CD1c-positive myeloid dendritic cell (primary cell): ENCODE measurements around the gene MGME1.

Experiments used
- DNase-seq: peaks from one replicate; pipeline ENCODE4 v3.0.0-alpha.2; 2016; ENCODE audit errors: extremely low spot score

Gene MGME1

DNA sequence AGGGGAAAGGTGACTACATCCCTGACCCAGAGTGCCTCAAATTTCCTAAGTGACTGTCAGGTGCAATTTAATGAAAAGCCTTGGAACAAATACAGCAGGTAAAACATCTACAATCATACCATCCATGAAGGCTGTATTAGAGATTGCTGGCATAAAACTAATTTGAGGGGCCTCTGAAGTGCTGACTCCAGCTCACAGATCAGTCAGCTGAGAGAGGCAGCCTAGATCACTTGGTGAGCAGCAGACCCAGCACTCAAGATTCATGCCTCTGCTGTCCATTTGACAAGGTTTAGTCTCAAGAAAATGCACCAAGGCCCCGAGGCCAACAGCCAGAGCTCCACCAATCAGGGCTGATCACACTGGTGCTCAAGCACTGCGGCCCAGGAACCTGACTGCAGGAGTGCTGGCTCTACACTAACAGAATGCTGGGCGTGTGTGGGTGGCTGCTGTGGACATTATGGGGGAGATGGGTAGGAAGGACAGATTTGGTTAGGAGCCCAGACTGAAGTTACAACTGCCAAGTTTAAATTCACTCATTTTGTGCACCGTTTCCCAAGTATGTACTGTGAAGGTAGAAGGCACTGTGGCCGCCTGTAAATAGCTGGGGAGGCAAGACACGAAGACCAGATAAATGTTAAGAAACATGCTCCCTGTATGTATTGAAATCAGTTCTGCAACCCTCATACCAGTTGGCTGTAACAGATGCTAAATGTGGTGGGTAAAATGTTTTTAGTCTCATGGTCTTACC, 28.4 kb upstream of the MGME1 start:
- DNase-seq: no peak

GRCh38 chr20:17941087-17941825, 27.6 kb upstream of the MGME1 start:
- DNase-seq: no peak

DNA sequence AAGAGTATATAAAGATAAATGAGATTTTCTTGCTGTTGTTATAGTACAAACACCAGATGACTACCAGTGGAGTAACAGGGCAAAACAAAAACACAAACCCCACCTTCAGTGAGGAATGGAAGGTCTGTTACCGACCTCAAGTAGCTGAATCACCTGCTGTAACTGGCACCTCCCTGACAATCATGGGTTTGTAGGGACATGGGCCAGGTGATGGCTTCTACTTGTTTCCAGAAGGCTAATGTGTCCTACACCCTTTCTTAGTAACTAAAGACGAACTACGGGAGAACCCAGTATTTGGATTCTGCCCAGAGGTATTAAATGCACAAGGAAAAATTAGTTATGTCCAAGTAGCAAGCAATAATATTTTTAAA, 27.0 kb upstream of the MGME1 start:
- no peak for DNase-seq

DNA sequence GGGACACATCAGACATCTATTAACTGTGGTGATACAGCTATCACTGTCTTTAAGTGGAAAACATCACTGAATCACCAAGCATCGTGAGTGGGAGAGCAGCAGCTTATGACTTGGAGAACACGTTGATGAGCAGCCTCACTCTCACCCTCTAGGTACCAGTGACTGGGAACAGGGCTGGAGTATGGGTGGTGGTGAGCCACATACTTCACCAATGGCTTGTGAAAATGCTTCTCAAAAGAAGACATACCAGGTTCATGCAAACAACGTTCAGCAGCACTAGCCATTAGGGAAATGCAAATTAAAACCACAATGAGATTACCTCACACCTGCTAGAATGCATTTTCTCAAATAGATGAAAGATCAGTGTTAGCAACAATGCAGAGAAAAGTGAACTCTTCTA, 25.5 kb upstream of the MGME1 start:
- DNase-seq: no peak

DNA sequence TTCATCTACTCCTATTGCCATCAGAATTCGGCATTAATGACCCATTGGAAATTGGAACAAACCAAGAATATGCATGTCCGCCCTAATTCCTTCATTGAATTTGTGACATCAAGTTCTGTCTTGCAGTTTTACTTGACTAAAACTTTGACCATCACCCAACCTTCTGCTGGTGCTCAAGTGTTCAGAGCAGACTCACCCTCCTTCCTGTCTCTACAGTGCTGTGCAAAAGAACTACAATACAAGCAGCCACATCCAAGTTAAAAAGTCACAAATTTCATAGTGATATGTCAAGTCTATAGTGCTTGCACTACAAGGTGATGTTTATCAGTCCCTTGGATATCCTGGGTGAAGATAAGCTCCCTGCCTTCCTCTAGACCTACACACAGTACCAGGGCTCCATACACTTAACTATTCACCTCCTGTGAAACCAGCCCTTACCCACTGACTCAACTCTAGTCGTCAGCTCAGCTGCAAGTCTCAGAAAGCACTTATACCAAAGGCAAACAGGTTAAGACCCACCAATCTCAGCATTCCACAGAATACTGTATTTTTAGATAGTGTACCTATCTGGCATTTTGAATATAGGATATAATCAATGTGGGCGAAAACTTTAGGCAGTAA, 23.9 kb upstream of the MGME1 start:
- no peak for DNase-seq

DNA sequence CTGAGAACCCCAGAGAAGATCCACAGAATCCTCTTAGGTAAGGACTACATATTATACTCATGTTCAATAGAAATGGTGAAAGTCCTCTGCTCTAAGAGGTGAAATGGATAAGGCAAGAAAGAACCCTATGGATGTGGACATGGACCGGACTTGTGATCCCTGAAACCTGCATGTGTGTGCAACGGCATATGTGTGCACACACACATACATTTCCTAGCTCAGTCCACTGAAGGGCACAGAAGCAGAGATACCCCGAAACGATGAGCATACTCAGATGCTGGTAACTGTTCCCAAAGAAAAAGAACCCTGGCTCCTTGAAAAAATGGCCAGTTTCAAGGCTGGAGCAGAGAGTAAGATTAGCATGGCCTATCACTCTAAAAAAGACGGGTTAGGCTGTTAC, 22.8 kb upstream of the MGME1 start:
- no peak for DNase-seq

DNA sequence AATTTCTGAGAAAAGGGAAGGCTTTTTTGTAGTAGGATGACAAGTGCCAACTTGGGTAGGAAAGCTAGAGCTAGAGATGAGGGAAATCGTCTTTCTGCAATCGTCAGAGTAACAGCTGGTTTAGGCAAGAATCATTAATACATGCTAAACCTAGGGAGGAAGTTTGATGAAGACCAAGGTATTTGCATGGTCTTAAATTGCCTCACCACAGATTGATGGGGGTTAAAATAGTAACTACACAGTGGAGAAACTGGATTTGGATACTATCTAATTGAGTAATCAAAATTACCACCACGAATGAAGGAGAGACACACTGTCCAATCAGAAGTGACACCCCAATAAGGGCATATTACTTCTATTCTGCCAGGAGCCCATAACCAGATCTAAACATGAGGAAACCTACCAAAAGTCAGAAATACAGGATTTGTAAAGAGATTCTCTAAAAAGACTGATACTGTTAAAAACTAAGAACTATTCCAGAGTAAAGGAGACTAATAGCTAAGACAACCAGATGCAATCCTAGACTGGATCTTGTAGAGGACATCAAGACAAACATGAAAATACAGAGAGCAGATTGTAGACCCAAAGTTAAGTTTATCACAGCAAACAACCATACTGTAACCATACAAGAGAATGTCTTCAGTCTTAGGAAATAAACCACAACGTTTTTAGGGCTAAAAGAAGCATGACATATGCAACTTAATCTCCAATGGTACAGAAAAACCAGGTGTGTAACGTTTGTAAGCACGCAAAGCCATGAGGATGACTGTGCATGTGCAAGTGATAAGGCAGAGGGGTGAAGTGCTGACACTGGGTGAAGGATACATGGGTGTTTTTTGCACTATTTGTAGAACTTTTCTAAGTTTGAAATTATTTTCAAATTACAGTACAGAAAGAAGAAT, 22.0 kb upstream of the MGME1 start:
- no peak for DNase-seq

- DNase-seq: no peak
Measured at GRCh38 chr20:17947474-17947815, 21.4 kb upstream of the MGME1 start.

GRCh38 chr20:17948442-17948841, 20.4 kb upstream of the MGME1 start:
- DNase-seq: no peak

DNA sequence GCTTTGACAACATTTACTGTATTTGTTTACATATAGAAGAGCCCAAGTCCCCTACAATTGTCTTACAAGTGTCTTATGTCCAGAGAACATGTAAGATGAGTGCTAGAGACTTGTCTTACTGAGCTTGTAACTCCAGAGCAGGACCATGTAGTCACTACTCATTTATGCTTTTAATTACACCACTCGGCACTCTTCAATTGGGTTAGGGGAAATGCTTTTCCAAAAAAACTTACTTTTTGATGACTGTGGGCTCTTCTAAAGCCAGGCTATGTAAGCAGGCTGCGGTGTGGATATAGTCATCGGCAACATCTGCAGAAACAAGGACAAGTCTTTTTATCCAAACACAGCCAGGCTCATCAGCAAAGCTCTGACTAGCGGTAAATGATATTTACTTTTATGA, 18.9 kb upstream of the MGME1 start:
- no peak for DNase-seq

GRCh38 chr20:17950670-17951069, 18.1 kb upstream of the MGME1 start:
- DNase-seq: no peak

- DNase-seq: no peak
Measured at GRCh38 chr20:17951323-17951722, 17.5 kb upstream of the MGME1 start.

DNA sequence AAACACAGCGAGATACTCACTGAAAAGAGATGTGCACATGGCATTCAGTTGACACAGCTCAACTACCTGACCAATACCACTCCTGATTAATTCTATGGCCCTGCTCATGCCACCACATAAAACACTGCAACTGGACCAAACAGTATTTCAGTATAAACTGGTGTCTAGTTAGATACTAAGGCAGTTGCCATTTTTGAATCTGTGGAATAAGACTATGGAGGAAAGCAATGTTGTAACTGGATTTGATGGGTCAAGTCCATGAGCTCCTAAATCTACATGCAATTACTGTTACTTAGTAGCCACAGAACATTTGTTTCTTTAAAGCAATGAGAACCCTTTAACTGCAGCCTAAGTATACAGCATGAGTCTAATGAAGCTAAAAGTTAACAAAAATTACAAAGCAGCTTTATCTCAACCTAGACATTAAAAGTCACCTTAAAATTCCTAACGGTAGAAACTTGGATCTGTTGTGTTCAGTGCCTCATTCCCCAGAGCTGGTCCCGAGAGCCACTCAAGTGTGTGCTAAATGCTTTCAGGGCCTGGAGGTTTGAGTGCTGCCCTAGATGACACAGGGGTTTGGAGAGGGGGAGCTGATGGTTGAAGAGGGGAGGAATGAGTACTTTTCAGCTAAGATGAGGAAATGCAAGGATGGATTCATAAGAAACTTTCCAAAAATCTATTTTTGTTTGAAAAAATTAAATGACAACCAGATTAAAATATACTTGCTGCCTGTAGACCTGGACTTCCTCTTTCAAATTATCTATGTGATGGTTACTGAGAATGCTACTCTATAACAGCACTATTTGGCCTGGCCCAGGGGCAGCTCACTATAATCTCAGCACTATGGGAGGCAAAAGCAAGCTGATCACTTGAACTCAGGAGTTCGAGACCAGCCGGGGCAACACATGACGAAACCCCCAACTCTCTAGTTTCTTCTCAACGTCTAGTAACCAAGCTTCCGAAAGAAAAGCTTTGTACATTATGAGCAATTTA, 15.8 kb upstream of the MGME1 start:
- no peak for DNase-seq

- no peak for DNase-seq
Measured at GRCh38 chr20:17953935-17954334, 14.9 kb upstream of the MGME1 start.

GRCh38 chr20:17955302-17955701, 13.5 kb upstream of the MGME1 start:
- no peak for DNase-seq

- no peak for DNase-seq
Measured at GRCh38 chr20:17956099-17956685, 12.6 kb upstream of the MGME1 start.

GRCh38 chr20:17957505-17958363, 11.1 kb upstream of the MGME1 start:
- DNase-seq: no peak

DNA sequence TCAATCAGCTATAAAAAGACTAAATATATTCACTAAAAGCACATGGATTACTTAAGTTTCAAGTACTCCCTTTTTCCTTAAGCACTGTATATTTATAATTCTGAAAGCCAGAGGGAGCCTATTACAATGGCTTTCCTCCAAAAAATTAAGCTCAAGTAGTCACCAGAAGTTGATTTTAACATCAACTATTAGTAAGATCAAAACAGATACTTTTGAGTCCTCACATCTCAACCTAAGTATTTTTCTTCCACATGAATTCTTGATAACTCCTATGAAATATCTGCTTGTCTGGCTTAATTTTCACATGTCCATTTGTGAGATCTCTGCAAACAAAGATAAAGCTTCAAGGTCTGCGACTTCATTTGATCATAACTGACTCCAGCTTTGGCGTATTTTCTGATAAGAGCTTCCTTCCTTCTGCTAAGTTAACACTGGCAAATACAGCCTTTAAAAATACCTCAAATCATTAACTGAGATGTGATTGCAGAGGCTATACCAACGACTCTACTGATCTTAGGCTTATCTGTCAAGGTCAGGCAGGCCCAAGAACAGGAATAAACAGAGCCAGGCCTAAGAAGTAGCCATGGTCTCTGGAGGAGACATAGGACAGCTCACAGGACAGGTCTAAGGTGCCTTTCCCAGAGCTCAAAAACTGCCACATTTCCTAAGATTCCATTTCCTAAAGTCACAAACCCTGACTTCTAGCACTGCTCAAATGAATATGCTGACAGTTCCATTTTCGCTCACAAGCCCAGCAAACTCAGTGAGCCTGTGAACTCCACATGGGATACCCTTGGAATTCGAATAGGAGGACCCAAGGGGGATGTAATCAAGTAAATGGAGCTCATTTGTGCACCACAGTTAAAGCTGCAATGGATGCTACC, 10.2 kb upstream of the MGME1 start:
- DNase-seq: no peak

- DNase-seq: no peak
Measured at GRCh38 chr20:17959257-17959627, 9.6 kb upstream of the MGME1 start.
